Activated T-helper 2 cell treated with anti-CD3 and anti-CD28 coated beads, Interferon-gamma antibody, Interleukin-2, Interleukin-4, amounts not matched to agents 10 μg/mL and 5 μg/mL and 100 μg/mL, durations not matched to agents 14 hours and 24 hours and 36 hours (primary cell): Measurements from ENCODE around the gene MOSPD3. TPM values are rescaled to one million over a fixed set of nuclear protein-coding genes. Genes with fewer than 3 reads are reported as not detected.

ENCODE experiments used
- DNase-seq: peaks from one replicate; pipeline ENCODE4 v3.0.0; 2021; ENCODE audit warnings: low spot score
- H3K27ac Mint-ChIP-seq: one replicate; pipeline ENCODE4 v1.8.0; 2021; ENCODE audit warnings: mixed read lengths
- H3K27me3 Mint-ChIP-seq: one replicate; pipeline ENCODE4 v1.8.0; 2021; ENCODE audit warnings: low read depth, mixed read lengths
- H3K36me3 Mint-ChIP-seq: one replicate; pipeline ENCODE4 v1.8.0; 2021; ENCODE audit warnings: low read depth, mixed read lengths
- H3K4me1 Mint-ChIP-seq: one replicate; pipeline ENCODE4 v1.8.0; 2021; ENCODE audit warnings: low read depth, mixed read lengths
- H3K4me3 Mint-ChIP-seq: one replicate; pipeline ENCODE4 v1.8.0; 2021; ENCODE audit warnings: low read depth, mild to moderate bottlenecking, moderate library complexity, mixed read lengths
- H3K9me3 Mint-ChIP-seq: one replicate; pipeline ENCODE4 v1.8.0; 2021; ENCODE audit warnings: mixed read lengths
- intact Hi-C: fragments of 100-400 bp; cut with micrococcal nuclease; formaldehyde crosslinking; loops from one replicate; pipeline ENCODE4 v1.15.1; 2023
- total RNA-seq: library from RNA; stranded (reverse); gene quantifications from 2 replicates; pipeline ENCODE4 v1.2.3, GENCODE V29; 2022

The MOSPD3 gene
- total RNA-seq, 1 donor from 2014 or later = 14.1 TPM

DNA sequence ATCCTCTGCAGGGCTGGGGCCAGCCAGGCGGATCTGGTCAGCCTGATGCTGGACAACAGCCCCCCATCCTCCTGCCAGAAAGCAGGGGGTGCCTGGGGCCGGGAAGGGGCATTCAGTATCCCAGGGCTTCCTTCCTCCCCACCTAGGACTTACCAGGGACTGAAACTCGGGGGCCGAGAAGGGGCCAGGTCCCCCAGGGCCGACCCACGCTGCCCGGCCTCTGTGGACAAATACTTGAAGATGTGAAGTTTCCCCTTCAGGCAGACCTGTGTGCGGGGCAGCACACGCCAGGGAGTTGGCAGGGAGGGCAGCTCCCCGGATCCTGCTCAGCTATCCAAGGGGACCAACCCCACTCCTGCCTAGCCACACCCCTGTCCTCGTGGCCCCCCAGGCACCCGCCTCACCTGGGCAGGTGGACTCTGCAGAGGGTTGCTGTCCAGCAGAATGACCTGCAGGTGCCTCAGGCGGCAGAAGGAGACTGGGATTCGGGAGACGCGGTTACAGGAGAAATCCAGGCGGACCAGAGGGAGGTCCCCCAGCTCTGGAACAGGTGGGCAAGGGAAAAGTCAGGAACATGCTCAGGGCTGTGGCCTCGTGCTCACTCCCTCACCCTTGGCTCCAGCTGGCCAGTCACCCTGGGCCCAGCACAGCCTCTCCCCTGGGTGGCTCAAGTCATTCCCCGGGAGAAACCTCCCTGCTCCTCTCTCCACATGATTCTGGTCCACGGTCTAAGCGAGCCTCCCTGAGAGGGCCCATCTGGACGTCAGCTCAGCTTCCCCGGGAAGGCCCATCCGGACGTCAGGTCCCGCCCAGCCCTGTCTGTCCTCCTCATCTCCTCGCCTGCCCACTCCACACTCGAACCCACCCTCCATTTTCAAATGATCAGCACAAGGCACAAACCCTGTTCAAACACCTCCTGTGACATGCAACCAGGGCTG lies 33.8 kb upstream of the MOSPD3 start:
- H3K27me3 Mint-ChIP-seq = no peaks in the 10 kb centered on the region
- peaks cover 10% of the 10 kb centered on the region for H3K4me1 Mint-ChIP-seq
- no peak overlapping the region for H3K27ac Mint-ChIP-seq
- peaks cover 28% of the 10 kb centered on the region for H3K36me3 Mint-ChIP-seq
- intact Hi-C loops = no loop called here
- no peaks in the 10 kb centered on the region for H3K9me3 Mint-ChIP-seq
- H3K4me3 Mint-ChIP-seq = no peak overlapping the region
- no peak for DNase-seq

DNA sequence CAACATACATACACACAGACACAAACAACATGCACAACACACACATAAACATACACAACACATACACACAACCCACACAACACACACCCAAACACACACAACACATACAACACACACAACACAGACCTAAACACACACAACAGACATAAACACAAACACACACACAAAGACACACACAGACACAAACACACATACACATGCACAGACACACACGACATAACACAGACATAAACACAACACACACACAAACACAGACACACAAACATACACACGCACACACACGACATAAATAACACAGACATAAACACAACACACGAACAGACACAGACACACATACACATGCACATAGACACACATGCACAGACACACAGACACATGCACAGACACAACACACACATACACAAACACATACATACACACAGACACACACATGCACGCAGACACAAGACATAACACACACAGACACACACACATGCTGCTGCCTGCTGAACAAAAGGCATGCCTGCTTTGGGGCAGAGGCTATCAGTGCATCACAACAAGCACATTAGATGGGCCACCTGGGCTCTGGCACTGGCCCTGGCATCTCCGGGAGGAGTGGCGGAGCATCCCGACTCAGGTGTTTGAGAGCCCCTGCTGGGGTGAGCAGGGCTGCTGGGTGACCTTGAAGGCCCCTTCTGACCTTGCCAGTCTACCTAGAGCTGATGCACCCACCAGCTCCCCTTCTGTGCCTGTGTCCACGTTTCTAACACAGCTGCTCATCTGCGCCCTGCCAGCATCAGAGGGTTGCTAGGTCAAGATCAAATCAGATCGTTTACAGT lies 31.7 kb upstream of the MOSPD3 start:
- Mint-ChIP-seq H3K36me3 (peaks cover 24% of the 10 kb centered on the region), H3K4me1 (peaks cover 23% of the 10 kb centered on the region), H3K27ac (no peak overlapping the region), H3K9me3 (no peaks in the 10 kb centered on the region), H3K27me3 (no peaks in the 10 kb centered on the region), H3K4me3 (no peak overlapping the region)
- intact Hi-C loops = loop anchor here (10.0 kb wide), 1 partner anchor 294 kb away; the partner anchor contains the start of gene SRRT
- no peak for DNase-seq

DNA sequence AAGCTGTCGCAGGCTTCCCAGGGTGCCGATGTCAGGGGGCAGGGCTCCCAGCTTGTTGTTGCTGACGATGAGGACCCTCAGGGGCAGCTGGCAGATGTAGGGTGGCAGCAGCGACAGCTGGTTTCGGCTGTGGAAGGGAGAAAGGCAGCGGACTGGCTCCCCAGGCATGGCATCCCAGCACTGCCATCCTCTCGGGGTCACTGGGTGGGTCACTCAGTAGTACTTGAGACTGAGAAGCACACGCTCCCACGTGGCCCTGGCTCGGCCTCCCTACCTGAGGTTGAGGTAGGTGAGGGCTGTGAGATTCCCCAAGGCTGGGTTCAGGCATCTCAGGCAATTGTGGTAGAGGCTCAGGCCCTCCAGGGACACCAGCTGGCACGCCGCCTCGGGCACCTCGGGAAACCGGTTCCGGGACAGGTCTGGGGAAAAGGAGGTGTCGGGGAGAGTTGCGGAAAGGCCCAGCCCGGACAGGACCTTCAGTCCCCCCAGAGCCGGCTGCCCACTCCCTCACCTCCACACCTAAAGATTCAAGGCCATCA lies 30.2 kb upstream of the MOSPD3 start:
- Mint-ChIP-seq H3K27ac (peak overlapping the region; percentile 60), H3K4me1 (peaks cover 23% of the 10 kb centered on the region), H3K36me3 (peaks cover 14% of the 10 kb centered on the region), H3K4me3 (peak overlapping the region; percentile 33), H3K27me3 (no peaks in the 10 kb centered on the region), H3K9me3 (no peaks in the 10 kb centered on the region)
- intact Hi-C loops = loop anchor here (10.0 kb wide), 1 partner anchor 293 kb away; the partner anchor contains the start of gene SRRT
- DNase-seq = no peak

DNA sequence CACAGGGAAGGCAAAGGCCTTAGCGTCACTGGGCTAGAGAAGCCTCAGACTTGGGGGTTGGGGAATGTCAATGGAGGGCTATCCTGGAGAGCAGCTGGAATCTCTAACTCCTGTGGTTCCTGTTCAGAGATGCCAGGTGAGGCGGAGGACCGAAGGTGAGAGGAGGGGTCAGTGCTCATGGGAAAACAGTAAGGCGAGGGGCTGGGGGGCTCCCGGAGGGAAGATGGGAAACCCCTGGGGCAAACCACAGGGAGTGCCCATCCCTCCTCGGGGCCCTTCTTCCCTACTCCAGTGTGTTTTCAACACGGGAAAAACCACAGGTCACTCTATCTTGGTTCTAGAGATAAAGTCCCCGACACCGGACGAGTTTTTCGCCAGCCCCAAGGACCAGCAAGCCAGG lies 29.7 kb upstream of the MOSPD3 start:
- Mint-ChIP-seq H3K27ac (peak overlapping the region; percentile 60), H3K4me1 (peaks cover 23% of the 10 kb centered on the region), H3K36me3 (peaks cover 13% of the 10 kb centered on the region), H3K27me3 (no peaks in the 10 kb centered on the region), H3K4me3 (peak overlapping the region; percentile 33), H3K9me3 (no peaks in the 10 kb centered on the region)
- DNase-seq = no peak
- intact Hi-C loops = loop anchor here (1.0 to 10.0 kb wide), 2 partner anchors 37 to 292 kb away; partner anchors contain the start of gene SRRT

DNA sequence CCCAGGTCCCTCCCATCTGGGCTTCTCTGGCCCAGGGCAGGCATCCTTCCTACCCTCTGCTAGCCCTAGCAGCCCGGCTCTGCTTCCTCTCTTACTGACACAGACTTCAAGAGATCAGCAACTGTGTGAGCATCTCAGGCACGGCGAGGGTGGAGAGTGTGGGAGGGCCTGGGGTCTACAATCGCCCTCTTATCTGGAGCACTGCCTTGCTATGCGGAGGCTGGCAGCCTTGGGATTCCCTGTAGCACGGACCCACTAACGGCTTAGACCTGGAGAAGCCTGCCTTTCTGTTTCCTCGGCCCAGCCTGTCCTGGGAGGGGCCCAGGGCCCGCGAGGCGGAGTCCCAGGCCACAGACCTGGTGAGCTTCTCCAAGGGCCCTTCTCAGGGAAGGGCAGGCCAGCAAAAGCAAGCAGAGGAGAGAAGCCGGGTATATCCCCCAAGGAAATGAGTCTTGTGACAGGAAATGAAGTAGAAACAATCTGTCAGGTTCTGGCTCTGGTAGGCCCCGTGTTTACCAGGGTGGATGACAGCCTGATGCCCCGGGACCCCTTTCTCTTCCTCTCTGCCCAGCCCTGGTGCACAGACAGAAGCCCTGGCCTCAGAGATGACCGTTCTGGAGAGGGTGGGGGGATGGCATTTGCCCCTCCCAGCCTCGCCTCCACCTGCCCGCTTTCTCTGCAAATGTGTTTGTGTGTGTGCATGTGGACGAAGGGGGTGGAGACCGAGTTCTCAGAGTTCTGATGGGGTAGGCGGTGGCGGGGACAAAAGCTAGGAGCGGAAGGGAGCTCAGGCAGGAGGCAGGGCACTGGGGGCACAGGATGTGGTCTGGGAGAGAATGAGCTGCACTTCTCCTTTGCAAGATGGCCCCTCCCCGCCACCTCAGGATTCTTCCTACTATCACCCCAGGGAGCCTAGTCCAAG lies 28.9 kb upstream of the MOSPD3 start:
- peaks cover 24% of the 10 kb centered on the region for H3K4me1 Mint-ChIP-seq
- peak overlapping the region; percentile 96 for H3K27ac Mint-ChIP-seq
- H3K27me3 Mint-ChIP-seq = no peaks in the 10 kb centered on the region
- peak; percentile 74 for DNase-seq
- H3K4me3 Mint-ChIP-seq = peak overlapping the region; percentile 96
- peaks cover 7% of the 10 kb centered on the region for H3K36me3 Mint-ChIP-seq
- intact Hi-C loops = loop anchor here (1.0 to 10.0 kb wide), 2 partner anchors 38 to 291 kb away; partner anchors contain the start of gene SRRT
- no peaks in the 10 kb centered on the region for H3K9me3 Mint-ChIP-seq

DNA sequence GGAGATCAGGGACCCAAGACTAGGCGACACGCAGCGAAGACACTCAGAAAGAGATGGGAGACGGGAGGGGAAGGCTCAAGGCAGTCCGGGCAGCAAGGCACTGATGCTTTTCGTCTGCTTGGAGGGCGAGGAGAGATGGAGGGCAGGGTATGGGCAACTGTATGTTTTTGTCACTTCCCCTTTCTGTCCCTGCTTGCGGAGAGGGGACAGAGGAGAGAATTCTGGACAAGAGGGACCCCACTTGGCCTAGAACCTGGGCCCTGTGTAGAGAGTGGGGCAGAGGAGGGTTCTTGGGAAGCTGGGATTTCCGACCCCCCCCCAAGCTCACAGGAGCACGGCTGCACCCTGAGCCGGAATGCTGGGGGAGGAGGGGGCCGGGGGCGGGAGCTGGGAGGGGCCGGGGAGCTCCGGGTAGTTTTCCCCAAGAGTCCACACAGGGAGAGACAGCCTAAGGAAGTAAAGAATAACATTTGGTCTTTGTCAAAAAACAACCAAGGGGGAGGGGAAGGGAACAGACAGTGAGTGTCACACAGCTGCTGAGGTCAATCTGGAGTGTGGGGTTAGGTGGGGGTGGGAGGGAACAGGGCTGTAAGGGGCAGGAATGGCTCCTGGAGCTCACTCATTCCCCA lies 28.2 kb upstream of the MOSPD3 start:
- peak overlapping the region; percentile 96 for H3K27ac Mint-ChIP-seq

DNA sequence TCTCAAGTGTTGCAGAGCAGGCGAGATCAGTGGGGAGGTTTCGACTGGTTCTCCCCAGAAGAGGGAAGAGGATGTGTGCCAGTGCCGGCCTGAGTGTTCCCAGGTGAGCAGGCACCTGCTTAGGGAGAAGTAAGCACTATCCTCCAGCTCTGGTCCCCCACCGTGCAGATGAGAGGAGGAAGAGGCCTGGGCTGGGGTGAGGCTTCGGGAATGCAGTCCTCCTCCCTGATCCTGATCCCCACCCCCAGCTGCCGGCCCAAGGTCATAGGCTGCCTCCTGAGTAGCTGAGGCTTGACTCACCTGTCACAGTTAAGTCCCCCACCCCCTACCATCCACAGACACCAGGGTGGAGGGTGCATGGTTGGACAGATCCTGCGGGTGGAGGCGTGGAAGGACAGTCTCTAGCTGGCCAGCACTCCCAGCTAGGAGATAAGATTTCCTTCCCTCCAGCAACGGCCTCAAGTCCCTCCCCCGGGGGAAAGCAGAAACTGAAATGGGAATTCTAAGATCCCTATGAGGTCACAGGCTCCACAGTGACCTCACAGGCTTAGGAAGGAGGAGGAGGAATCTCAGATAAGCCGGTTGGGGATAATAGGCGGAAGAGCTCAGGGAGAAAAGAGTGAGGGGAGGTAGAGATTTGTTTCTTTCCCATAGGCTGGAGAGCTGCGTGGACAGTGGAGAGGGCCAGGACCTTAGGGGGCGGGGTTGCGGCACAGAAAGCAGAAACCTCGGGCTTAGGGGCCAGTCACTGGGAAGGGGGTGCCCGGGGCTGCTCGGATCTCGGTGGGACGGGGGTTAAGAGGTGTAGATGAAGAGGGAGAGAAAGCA lies 27.4 kb upstream of the MOSPD3 start:
- no peak for DNase-seq
- Mint-ChIP-seq H3K9me3 (no peaks in the 10 kb centered on the region), H3K27ac (peak overlapping the region; percentile 80), H3K27me3 (no peaks in the 10 kb centered on the region), H3K4me3 (peak overlapping the region; percentile 96), H3K36me3 (peaks cover 3% of the 10 kb centered on the region), H3K4me1 (peaks cover 24% of the 10 kb centered on the region)
- intact Hi-C loops = loop anchor here (10.0 kb wide), 1 partner anchor 290 kb away; the partner anchor contains the start of gene SRRT

More for the DNA sequence above, 28.2 kb upstream of the MOSPD3 start:
- intact Hi-C loops = loop anchor here (10.0 kb wide), 1 partner anchor 291 kb away; the partner anchor contains the start of gene SRRT
- peaks cover 3% of the 10 kb centered on the region for H3K36me3 Mint-ChIP-seq
- H3K9me3 Mint-ChIP-seq = no peaks in the 10 kb centered on the region
- DNase-seq = no peak
- no peaks in the 10 kb centered on the region for H3K27me3 Mint-ChIP-seq
- peaks cover 24% of the 10 kb centered on the region for H3K4me1 Mint-ChIP-seq
- H3K4me3 Mint-ChIP-seq = peak overlapping the region; percentile 96

DNA sequence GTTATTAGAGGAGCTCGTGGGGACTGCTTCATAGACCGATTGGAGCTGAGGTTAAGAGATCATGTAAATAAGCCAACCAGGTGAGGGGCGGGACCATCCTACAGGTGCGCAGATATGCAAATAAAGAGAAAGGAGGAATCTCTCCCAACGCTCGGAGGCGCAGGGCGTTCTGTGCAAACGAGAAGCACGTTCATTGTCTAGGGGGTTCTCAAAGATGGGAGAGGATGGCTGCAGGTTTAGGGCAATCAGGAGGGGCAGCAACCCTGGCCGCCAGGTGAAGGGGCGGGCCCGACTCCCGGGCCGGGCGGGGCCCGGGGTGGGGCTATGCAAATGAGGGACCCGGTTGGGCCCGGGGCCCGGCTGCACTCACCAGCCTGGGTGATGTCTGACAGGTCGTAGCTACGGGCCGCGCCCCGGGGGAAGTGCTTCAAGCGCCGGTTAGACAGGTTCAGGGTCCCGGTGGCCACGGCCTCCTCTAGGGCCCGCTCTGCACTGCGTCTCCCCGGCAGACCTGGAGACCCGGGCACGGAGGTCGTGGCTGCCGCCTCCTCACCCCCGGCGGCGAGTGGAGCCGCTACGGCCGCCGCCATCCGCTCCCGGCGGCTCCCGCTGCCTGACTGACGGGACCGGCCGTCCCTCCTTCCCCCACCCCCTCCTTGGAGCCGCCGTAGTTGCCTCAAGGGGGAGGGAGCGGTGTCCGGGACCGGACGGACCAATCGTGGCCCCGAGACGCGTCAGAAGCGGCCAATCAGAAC lies 26.7 kb upstream of the MOSPD3 start, which contains the start of gene LRCH4:
Gene LRCH4, minus strand, starts transcription at position 619 of the 755 bp plus-strand sequence. Its CDS starts 29 bp downstream, at position 590.
- peak within 1 kb of the TSS; percentile 80 for H3K27ac Mint-ChIP-seq
- intact Hi-C loops = loop anchor here (1.0 to 10.0 kb wide), 7 partner anchors 17 to 289 kb away; partner anchors contain the start of genes MOSPD3, SRRT and TSC22D4
- H3K4me1 Mint-ChIP-seq = peaks cover 24% of the 10 kb centered on the region
- H3K4me3 Mint-ChIP-seq = peak within 1 kb of the TSS; percentile 96
- H3K9me3 Mint-ChIP-seq = no peaks in the 10 kb centered on the region
- DNase-seq = no peak
- H3K27me3 Mint-ChIP-seq = peaks cover 3% of the 10 kb centered on the region
- H3K36me3 Mint-ChIP-seq = peaks cover 3% of the 10 kb centered on the region

DNA sequence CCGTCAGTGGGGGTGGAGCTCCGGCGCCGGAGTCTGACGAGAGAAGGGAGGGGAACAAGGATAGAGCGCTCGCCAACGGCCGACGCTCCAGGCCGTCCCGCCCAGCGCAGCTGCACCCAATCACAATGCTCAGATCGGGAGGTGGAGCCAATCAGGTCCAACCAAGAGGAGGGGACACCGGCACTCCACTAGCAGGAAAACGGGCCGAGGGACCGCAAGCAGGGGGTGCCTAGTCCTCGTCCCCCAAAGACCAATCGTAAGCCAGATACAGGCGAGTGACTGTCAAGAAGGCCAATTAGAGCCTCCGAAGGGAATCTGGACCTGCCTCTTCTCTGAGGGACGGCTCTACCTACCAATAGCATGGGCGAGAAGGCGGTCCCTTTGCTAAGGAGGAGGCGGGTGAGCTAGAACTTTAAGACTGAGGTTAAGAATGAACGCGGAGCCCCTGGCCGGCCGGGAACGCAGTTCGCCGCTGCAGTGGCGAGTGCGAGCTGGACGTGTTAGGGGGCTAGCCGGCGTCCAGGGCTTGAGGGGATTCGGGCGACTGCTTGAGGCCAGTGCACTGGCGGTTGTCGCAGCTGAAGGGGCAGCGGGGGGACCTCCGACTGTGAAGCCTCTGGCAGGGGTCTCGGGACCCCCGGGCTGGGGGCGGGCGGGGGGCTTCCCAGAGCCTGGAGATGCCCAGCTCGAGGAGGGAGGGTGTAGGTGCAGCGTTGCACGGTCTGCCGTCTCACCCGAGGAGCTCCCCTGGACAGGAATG lies 25.9 kb upstream of the MOSPD3 start, which contains the start of gene FBXO24:
Gene FBXO24, plus strand, starts transcription at position 63 of the 760 bp plus-strand sequence. Its CDS starts 298 bp downstream, at position 361.
- DNase-seq = peak; percentile 100
- peaks cover 24% of the 10 kb centered on the region for H3K4me1 Mint-ChIP-seq

More for the DNA sequence above, 25.9 kb upstream of the MOSPD3 start, which contains the start of gene FBXO24:
- Mint-ChIP-seq H3K9me3 (no peaks in the 10 kb centered on the region), H3K27ac (peak within 1 kb of the TSS; percentile 80), H3K36me3 (peaks cover 3% of the 10 kb centered on the region), H3K27me3 (peaks cover 3% of the 10 kb centered on the region), H3K4me3 (peak within 1 kb of the TSS; percentile 96)
- intact Hi-C loops = loop anchor here (1.0 to 10.0 kb wide), 7 partner anchors 18 to 288 kb away; partner anchors contain the start of genes MOSPD3, SRRT and TSC22D4
